Stimulated activated naive CD8-positive, alpha-beta T cell treated with anti-CD3 and anti-CD28 coated beads, Interleukin-15, Interleukin-2, amounts not matched to agents 100 ng/mL and 50 ng/mL, for 24 hours (primary cell): Measurements from ENCODE around the gene TMEM151A.

Experiments
- H3K27ac Mint-ChIP-seq: one replicate; pipeline ENCODE4 v1.8.0; 2021; ENCODE audit warnings: mild to moderate bottlenecking, mixed read lengths
- H3K27me3 Mint-ChIP-seq: one replicate; pipeline ENCODE4 v1.8.0; 2021; ENCODE audit warnings: mixed read lengths
- H3K36me3 Mint-ChIP-seq: one replicate; pipeline ENCODE4 v1.8.0; 2021; ENCODE audit warnings: low read depth, mixed read lengths
- H3K4me1 Mint-ChIP-seq: one replicate; pipeline ENCODE4 v1.8.0; 2021; ENCODE audit warnings: low read depth, mixed read lengths
- H3K4me3 Mint-ChIP-seq: one replicate; pipeline ENCODE4 v1.8.0; 2021; ENCODE audit warnings: mild to moderate bottlenecking, mixed read lengths
- H3K9me3 Mint-ChIP-seq: one replicate; pipeline ENCODE4 v1.8.0; 2021; ENCODE audit warnings: mixed read lengths

TMEM151A gene

GRCh38 chr11:66285250-66285947 lies 6.3 kb upstream of the TMEM151A start:
- peaks cover 3% of the 10 kb centered on the region for H3K36me3 Mint-ChIP-seq
- peaks cover 38% of the 10 kb centered on the region for H3K4me1 Mint-ChIP-seq
- no peak overlapping the region for H3K27ac Mint-ChIP-seq

GRCh38 chr11:66286699-66287098 lies 5.0 kb upstream of the TMEM151A start:
- Mint-ChIP-seq H3K9me3 (no peaks in the 10 kb centered on the region), H3K27ac (no peak overlapping the region), H3K4me3 (no peak overlapping the region), H3K36me3 (peaks cover 3% of the 10 kb centered on the region), H3K4me1 (peaks cover 43% of the 10 kb centered on the region), H3K27me3 (peaks cover 6% of the 10 kb centered on the region)

More at GRCh38 chr11:66285250-66285947, 6.3 kb upstream of the TMEM151A start:
- H3K27me3 Mint-ChIP-seq: no peaks in the 10 kb centered on the region
- H3K9me3 Mint-ChIP-seq: no peaks in the 10 kb centered on the region
- no peak overlapping the region for H3K4me3 Mint-ChIP-seq

GRCh38 chr11:66287211-66287888 lies 4.3 kb upstream of the TMEM151A start:
- Mint-ChIP-seq H3K36me3 (peaks cover 3% of the 10 kb centered on the region), H3K27ac (peak overlapping the region; percentile 40), H3K27me3 (peaks cover 6% of the 10 kb centered on the region), H3K4me3 (peak overlapping the region; percentile 90), H3K4me1 (peaks cover 37% of the 10 kb centered on the region), H3K9me3 (no peaks in the 10 kb centered on the region)

- peaks cover 13% of the 10 kb centered on the region for H3K27me3 Mint-ChIP-seq
- H3K9me3 Mint-ChIP-seq: no peaks in the 10 kb centered on the region
- H3K4me1 Mint-ChIP-seq: peaks cover 35% of the 10 kb centered on the region
- peak overlapping the region; percentile 90 for H3K4me3 Mint-ChIP-seq
- peak overlapping the region; percentile 69 for H3K27ac Mint-ChIP-seq
- peaks cover 3% of the 10 kb centered on the region for H3K36me3 Mint-ChIP-seq
Measured at GRCh38 chr11:66287889-66288670, 3.6 kb upstream of the TMEM151A start.

GRCh38 chr11:66288671-66289547 lies 2.8 kb upstream of the TMEM151A start, which contains the start of gene YIF1A:
Gene YIF1A, minus strand, starts transcription at chr11:66289143. Its CDS starts 158 bp downstream, at chr11:66288985.
- Mint-ChIP-seq H3K36me3 (peaks cover 3% of the 10 kb centered on the region), H3K9me3 (no peaks in the 10 kb centered on the region), H3K4me3 (peak within 1 kb of the TSS; percentile 90), H3K27ac (peak within 1 kb of the TSS; percentile 88), H3K27me3 (peaks cover 20% of the 10 kb centered on the region), H3K4me1 (peaks cover 34% of the 10 kb centered on the region)

- Mint-ChIP-seq H3K27me3 (peaks cover 20% of the 10 kb centered on the region), H3K9me3 (no peaks in the 10 kb centered on the region), H3K4me3 (peak overlapping the region; percentile 90), H3K4me1 (peaks cover 34% of the 10 kb centered on the region), H3K36me3 (peaks cover 3% of the 10 kb centered on the region), H3K27ac (peak overlapping the region; percentile 88)
Measured at GRCh38 chr11:66289548-66290329, 2.0 kb upstream of the TMEM151A start.

- Mint-ChIP-seq H3K27me3 (peaks cover 20% of the 10 kb centered on the region), H3K4me1 (peaks cover 34% of the 10 kb centered on the region), H3K9me3 (no peaks in the 10 kb centered on the region), H3K36me3 (peaks cover 3% of the 10 kb centered on the region), H3K4me3 (peak overlapping the region; percentile 90), H3K27ac (no peak overlapping the region)
Measured at GRCh38 chr11:66290330-66290621, 1.4 kb upstream of the TMEM151A start.

- peaks cover 3% of the 10 kb centered on the region for H3K36me3 Mint-ChIP-seq
- no peak overlapping the region for H3K4me3 Mint-ChIP-seq
- no peak overlapping the region for H3K27ac Mint-ChIP-seq
- H3K4me1 Mint-ChIP-seq: peaks cover 34% of the 10 kb centered on the region
- no peaks in the 10 kb centered on the region for H3K9me3 Mint-ChIP-seq
- H3K27me3 Mint-ChIP-seq: peaks cover 20% of the 10 kb centered on the region
Measured at GRCh38 chr11:66291303-66291705, 390 bp upstream of the TMEM151A start.

GRCh38 chr11:66292543-66293332 lies 1.0 kb downstream of the TMEM151A start:
- peaks cover 27% of the 10 kb centered on the region for H3K4me1 Mint-ChIP-seq
- H3K27ac Mint-ChIP-seq: no peak overlapping the region
- H3K36me3 Mint-ChIP-seq: no peaks in the 10 kb centered on the region
- peak overlapping the region; percentile 47 for H3K4me3 Mint-ChIP-seq
- H3K27me3 Mint-ChIP-seq: peaks cover 20% of the 10 kb centered on the region
- H3K9me3 Mint-ChIP-seq: no peaks in the 10 kb centered on the region

GRCh38 chr11:66293352-66293751 lies 1.7 kb downstream of the TMEM151A start:
- Mint-ChIP-seq H3K27ac (no peak overlapping the region), H3K36me3 (no peaks in the 10 kb centered on the region), H3K9me3 (no peaks in the 10 kb centered on the region), H3K4me3 (no peak overlapping the region), H3K4me1 (peaks cover 27% of the 10 kb centered on the region), H3K27me3 (peaks cover 20% of the 10 kb centered on the region)

- Mint-ChIP-seq H3K36me3 (no peaks in the 10 kb centered on the region), H3K9me3 (no peaks in the 10 kb centered on the region), H3K4me1 (peaks cover 26% of the 10 kb centered on the region), H3K27me3 (peaks cover 20% of the 10 kb centered on the region), H3K27ac (no peak overlapping the region), H3K4me3 (no peak overlapping the region)
Measured at GRCh38 chr11:66293777-66294625, 2.3 kb downstream of the TMEM151A start.
